Measurements from ENCODE around the gene NME9.

The NME9 gene

GRCh38 chr3:138271189-138271794, 58.4 kb downstream of the NME9 start:
- DNase-seq = no peak

GRCh38 chr3:138270245-138270644, 59.4 kb downstream of the NME9 start:
- no peak for DNase-seq

- DNase-seq = no peak
Measured at GRCh38 chr3:138267083-138267482, 62.6 kb downstream of the NME9 start.

- no peak for DNase-seq
Measured at GRCh38 chr3:138265745-138266144, 63.9 kb downstream of the NME9 start.

DNA sequence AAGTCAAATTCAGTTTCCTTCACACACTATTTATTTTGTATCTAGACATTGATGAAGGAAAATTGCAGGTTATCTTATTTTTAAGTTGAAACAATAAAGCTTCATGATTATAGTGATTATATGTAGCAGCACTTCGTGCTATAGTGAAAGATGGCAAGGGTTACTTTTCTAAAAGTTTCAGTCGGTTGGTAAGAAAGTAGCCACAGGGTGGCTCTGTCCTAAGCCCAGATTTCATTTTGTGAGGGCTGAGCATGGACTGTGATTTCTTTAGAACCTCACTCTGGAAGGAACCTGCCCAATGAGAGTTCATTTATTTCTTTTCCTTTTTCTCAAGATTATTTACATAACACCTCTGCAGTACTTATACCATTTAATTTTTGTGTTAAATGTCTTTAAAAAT, 66.5 kb downstream of the NME9 start:
- DNase-seq = no peak

DNA sequence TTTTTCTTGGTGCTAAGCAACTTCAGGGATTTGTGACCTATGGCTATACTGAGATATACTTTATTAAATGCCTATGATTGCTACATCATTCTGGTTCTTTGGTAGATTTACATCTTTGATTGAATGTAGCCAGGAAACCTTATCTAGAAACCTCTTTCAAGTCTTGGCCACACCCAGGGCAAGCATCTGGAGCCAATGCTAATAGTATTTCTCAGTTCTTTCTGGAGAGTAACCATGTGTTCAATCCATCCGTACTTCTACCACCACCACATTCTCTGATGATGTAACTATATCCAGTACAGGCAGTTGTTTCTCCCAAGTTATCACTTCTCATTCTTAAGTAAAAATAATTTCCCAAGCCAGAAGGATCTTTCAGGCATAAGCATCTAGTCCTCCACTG, 69.0 kb downstream of the NME9 start:
- DNase-seq = no peak

DNA sequence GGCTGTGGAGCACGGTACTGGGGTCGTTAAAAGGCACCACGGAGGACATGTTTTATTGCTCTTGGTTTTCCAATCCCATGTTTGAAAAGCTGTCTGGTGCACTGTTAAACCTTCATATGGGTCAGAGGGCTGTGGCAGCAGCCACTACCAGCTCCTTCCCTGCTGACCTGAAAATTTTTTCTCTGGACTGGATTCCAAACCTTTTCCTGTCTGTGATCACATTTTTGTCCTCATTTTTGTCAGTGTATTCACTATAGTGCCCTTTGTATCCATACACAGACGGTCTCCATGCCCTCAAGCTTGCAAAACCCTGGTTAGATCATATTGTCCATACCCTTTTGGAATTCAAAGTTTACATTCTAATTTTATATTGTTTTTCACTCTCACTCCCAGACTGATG, 70.5 kb downstream of the NME9 start:
- no peak for DNase-seq

- DNase-seq = no peak
Measured at GRCh38 chr3:138257986-138258385, 71.7 kb downstream of the NME9 start.

DNA sequence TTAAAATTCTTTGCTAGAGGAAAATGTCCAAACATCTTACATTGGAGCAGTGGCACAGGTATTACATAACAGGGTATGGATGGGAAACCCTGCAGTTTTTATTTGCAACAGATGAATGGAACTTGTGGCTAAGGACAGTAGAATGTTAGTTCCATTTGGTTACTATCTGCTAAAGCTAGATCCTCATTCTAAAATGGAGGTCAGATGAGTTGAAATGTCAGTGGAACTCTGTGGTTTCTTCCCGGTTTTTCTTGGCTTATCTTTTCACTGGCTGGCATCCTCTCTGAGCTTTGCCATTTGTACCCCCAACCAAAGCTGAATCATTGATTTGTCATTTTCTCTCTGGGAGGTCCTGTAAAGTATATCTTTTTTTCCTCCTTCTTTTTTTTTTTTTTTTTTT, 73.6 kb downstream of the NME9 start:
- DNase-seq = no peak

DNA sequence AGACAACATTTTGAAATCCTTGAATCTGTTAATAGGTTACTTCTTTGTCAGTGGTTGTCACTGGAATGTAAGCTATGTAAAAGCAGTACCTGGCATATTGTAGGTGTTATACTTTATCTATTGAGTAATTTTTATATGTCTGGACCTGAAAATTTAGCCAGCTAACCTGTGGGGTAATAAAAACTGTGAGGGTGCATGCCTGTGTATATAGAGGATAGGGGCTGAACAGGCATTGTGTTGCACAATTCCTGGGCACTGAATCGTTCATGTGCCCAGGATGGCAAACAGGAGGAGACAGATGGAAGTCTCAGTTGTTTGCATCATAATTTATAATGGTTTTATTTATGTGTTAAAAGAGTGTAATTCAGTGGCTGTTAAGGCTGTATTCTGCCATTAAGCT, 75.4 kb downstream of the NME9 start:
- DNase-seq = no peak

GRCh38 chr3:138253609-138254008, 76.0 kb downstream of the NME9 start:
- no peak for DNase-seq

Measured in NCI-H524 (cell line).